ENCODE results near the gene ATPAF2.
"Not testable (repeated sequence)": the region's sequence is repeated elsewhere in the genome, so short reads cannot be mapped to it uniquely, and the experiment has no call there.

ATPAF2 gene

GRCh38 chr17:18009609-18010420 lies 29.2 kb downstream of the ATPAF2 start:
- DNase-seq, result no peak

GRCh38 chr17:18008496-18009268 lies 30.3 kb downstream of the ATPAF2 start:
- DNase-seq, result no peak

- no peak for DNase-seq
Measured at GRCh38 chr17:18006495-18007239, 32.3 kb downstream of the ATPAF2 start.

GRCh38 chr17:18005496-18005895 lies 33.5 kb downstream of the ATPAF2 start:
- DNase-seq, result no peak

GRCh38 chr17:18004884-18005305 lies 34.1 kb downstream of the ATPAF2 start:
- no peak for DNase-seq

GRCh38 chr17:18004345-18004744 lies 34.6 kb downstream of the ATPAF2 start:
- DNase-seq, result no peak

GRCh38 chr17:18002171-18002570 lies 36.8 kb downstream of the ATPAF2 start:
- no peak for DNase-seq

GRCh38 chr17:18000030-18000408 lies 38.9 kb downstream of the ATPAF2 start:
- DNase-seq, result no peak

- no peak for DNase-seq
Measured at GRCh38 chr17:17999364-18000029, 39.5 kb downstream of the ATPAF2 start.

- DNase-seq, result no peak
Measured at GRCh38 chr17:17998934-17999333, 40.0 kb downstream of the ATPAF2 start.

- DNase-seq, result not testable (repeated sequence)
Measured at GRCh38 chr17:17995887-17996286, 43.1 kb downstream of the ATPAF2 start.

- peak; percentile 8 for DNase-seq
Measured at GRCh38 chr17:17994271-17995069, 44.5 kb downstream of the ATPAF2 start.

- DNase-seq, result no peak
Measured at GRCh38 chr17:17993852-17994251, 45.1 kb downstream of the ATPAF2 start.

- no peak for DNase-seq
Measured at GRCh38 chr17:17993366-17993765, 45.6 kb downstream of the ATPAF2 start.

GRCh38 chr17:17990282-17990681 lies 48.7 kb downstream of the ATPAF2 start:
- DNase-seq, result no peak

- DNase-seq, result no peak
Measured at GRCh38 chr17:17989618-17990017, 49.4 kb downstream of the ATPAF2 start.

- DNase-seq, result no peak
Measured at GRCh38 chr17:17989081-17989480, 49.9 kb downstream of the ATPAF2 start.

GRCh38 chr17:17988427-17988945 lies 50.5 kb downstream of the ATPAF2 start:
- DNase-seq, result no peak

- DNase-seq, result no peak
Measured at GRCh38 chr17:17987901-17988300, 51.1 kb downstream of the ATPAF2 start.

GRCh38 chr17:17987187-17987896 lies 51.6 kb downstream of the ATPAF2 start:
- no peak for DNase-seq

- DNase-seq, result no peak
Measured at GRCh38 chr17:17985555-17985954, 53.4 kb downstream of the ATPAF2 start.
